GM21423 (cell line): Measurements from ENCODE around the gene GMEB2.
"Not testable (repeated sequence)": the region's sequence is repeated elsewhere in the genome, so short reads cannot be mapped to it uniquely, and the experiment has no call there.

Source experiments
- ATAC-seq: cut with Tn5 transposase; IDR thresholded peaks from one replicate; pipeline ENCODE4 v1.9.1; 2021; ENCODE audit warnings: mild to moderate bottlenecking, moderate library complexity; ENCODE audit not compliant: unreplicated experiment

The GMEB2 gene

GRCh38 chr20:63657937-63658748 lies 31.2 kb upstream of the GMEB2 start, which contains the start of gene RTEL1:
Gene RTEL1, plus strand, starts transcription at chr20:63658312. Its CDS starts 1,091 bp downstream, at chr20:63659403.
- ATAC-seq = peak; percentile 88

- no peak for ATAC-seq
These were observed 30.5 kb upstream of the GMEB2 start for GRCh38 chr20:63657260-63657936.

GRCh38 chr20:63656451-63656850 lies 29.6 kb upstream of the GMEB2 start:
- no peak for ATAC-seq

GRCh38 chr20:63655249-63655648 lies 28.3 kb upstream of the GMEB2 start:
- no peak for ATAC-seq

GRCh38 chr20:63653974-63654668 lies 27.2 kb upstream of the GMEB2 start:
- no peak for ATAC-seq

- no peak for ATAC-seq
These were observed 26.4 kb upstream of the GMEB2 start, which contains the start of gene STMN3 for GRCh38 chr20:63653041-63653973. Gene STMN3, minus strand, starts transcription at chr20:63653424. Its CDS starts 79 bp downstream, at chr20:63653345.

GRCh38 chr20:63652192-63652980 lies 25.5 kb upstream of the GMEB2 start:
- ATAC-seq = no peak

GRCh38 chr20:63651942-63652191 lies 25.0 kb upstream of the GMEB2 start:
- ATAC-seq = no peak

GRCh38 chr20:63650486-63650885 lies 23.6 kb upstream of the GMEB2 start:
- ATAC-seq = not testable (repeated sequence)

GRCh38 chr20:63648895-63649589 lies 22.1 kb upstream of the GMEB2 start:
- no peak for ATAC-seq

GRCh38 chr20:63648190-63648589 lies 21.3 kb upstream of the GMEB2 start:
- no peak for ATAC-seq

GRCh38 chr20:63645218-63645617 lies 18.3 kb upstream of the GMEB2 start:
- ATAC-seq = no peak

- no peak for ATAC-seq
These were observed 17.0 kb upstream of the GMEB2 start for GRCh38 chr20:63643946-63644345.

GRCh38 chr20:63643499-63643898 lies 16.6 kb upstream of the GMEB2 start:
- ATAC-seq = no peak

GRCh38 chr20:63642527-63643247 lies 15.8 kb upstream of the GMEB2 start:
- ATAC-seq = no peak

- peak; percentile 54 for ATAC-seq
These were observed 15.1 kb upstream of the GMEB2 start for GRCh38 chr20:63641792-63642523.

- peak; percentile 21 for ATAC-seq
These were observed 14.4 kb upstream of the GMEB2 start for GRCh38 chr20:63641146-63641791.
